ENCODE data around the gene C9orf50. TPM values are rescaled to one million over a fixed set of nuclear protein-coding genes. Genes with fewer than 3 reads are reported as not detected.
"Not testable (repeated sequence)": the region's sequence is repeated elsewhere in the genome, so short reads cannot be mapped to it uniquely, and the experiment has no call there.

C9orf50 gene
- total and polyA plus RNA-seq, 7 donors = 0.03 to 1.2 (median 0.82) TPM; not detected in 4

DNA sequence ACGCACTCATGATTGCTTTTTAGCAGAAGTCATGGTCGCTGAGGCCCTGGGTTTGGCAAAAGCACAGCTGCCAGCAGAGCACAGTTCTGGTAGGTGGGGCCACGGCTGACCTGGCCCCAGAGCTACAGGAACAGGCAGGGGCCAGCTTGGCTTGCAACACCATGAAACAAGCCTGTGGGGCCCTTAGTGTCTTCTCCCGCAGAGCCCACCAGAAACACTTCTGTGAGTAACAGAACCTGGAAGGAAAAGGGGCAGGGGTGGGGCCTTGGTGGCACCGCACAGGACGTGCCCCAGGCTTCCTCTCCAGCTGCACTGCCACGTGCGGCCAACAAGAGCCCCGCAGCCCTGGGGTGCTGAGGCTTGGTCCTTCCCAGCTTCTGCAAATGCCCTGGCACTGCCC is 16.2 kb upstream of the C9orf50 start:
- no peaks in the 10 kb centered on the region for H3K9me3 ChIP-seq

DNA sequence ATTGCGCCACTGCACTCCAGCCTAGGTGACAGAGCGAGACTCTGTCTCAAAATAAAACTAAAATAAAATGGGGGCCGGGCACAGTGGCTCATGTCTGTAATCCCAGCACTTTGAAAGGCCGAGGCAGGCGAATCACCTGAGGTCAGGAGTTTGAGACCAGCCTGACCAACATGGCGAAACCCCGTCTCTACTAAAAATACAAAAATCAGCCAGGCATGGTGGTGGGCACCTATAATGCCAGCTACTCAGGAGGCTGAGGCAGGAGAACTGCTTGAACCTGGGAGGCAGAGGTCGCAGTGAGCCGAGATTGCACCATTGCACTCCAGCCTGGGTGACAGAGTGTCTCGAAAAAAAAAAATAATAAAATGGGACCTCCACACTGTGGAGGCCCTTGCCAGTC is 15.4 kb upstream of the C9orf50 start:
- Histone ChIP-seq H3K4me1 (peaks cover 0 to 29% (median 22%) of the 10 kb centered on the region in 4 donors), H3K36me3 (peaks cover 14 to 75% (median 48%) of the 10 kb centered on the region in 4 donors)
- H3K27ac ChIP-seq; DNase-seq; H3K27me3 ChIP-seq; H3K9me3 ChIP-seq; H3K4me3 ChIP-seq; intact Hi-C loops (cut with DNase I): not testable (repeated sequence)
- WGBS, 2 donors = 90 to 94% methylated on average over 10 of the region's 10 CpGs

More for the DNA sequence above, 16.2 kb upstream of the C9orf50 start:
- TF ChIP-seq POLR2AphosphoS5 (IDR thresholded peaks at IDR 0.05) = no peak
- TF ChIP-seq, protein P1, sequence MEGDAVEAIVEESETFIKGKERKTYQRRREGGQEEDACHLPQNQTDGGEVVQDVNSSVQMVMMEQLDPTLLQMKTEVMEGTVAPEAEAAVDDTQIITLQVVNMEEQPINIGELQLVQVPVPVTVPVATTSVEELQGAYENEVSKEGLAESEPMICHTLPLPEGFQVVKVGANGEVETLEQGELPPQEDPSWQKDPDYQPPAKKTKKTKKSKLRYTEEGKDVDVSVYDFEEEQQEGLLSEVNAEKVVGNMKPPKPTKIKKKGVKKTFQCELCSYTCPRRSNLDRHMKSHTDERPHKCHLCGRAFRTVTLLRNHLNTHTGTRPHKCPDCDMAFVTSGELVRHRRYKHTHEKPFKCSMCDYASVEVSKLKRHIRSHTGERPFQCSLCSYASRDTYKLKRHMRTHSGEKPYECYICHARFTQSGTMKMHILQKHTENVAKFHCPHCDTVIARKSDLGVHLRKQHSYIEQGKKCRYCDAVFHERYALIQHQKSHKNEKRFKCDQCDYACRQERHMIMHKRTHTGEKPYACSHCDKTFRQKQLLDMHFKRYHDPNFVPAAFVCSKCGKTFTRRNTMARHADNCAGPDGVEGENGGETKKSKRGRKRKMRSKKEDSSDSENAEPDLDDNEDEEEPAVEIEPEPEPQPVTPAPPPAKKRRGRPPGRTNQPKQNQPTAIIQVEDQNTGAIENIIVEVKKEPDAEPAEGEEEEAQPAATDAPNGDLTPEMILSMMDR (IDR thresholded peaks at IDR 0.05) = no peak
- no peak for TF ChIP-seq EP300 (IDR thresholded peaks at IDR 0.05)
- no peak for TF ChIP-seq POLR2A (IDR thresholded peaks at IDR 0.05)
- intact Hi-C loops (cut with DNase I) = no loop called here
- Histone ChIP-seq H3K27me3 (no peaks in the 10 kb centered on the region), H3K27ac (no peak overlapping the region), H3K36me3 (peaks cover 14 to 74% (median 48%) of the 10 kb centered on the region in 4 donors), H3K4me1 (peaks cover 0 to 25% (median 22%) of the 10 kb centered on the region in 4 donors), H3K4me3 (no peak overlapping the region)
- no peak for DNase-seq
- WGBS, 2 donors = 58 to 64% methylated on average over 9 of the region's 9 CpGs

DNA sequence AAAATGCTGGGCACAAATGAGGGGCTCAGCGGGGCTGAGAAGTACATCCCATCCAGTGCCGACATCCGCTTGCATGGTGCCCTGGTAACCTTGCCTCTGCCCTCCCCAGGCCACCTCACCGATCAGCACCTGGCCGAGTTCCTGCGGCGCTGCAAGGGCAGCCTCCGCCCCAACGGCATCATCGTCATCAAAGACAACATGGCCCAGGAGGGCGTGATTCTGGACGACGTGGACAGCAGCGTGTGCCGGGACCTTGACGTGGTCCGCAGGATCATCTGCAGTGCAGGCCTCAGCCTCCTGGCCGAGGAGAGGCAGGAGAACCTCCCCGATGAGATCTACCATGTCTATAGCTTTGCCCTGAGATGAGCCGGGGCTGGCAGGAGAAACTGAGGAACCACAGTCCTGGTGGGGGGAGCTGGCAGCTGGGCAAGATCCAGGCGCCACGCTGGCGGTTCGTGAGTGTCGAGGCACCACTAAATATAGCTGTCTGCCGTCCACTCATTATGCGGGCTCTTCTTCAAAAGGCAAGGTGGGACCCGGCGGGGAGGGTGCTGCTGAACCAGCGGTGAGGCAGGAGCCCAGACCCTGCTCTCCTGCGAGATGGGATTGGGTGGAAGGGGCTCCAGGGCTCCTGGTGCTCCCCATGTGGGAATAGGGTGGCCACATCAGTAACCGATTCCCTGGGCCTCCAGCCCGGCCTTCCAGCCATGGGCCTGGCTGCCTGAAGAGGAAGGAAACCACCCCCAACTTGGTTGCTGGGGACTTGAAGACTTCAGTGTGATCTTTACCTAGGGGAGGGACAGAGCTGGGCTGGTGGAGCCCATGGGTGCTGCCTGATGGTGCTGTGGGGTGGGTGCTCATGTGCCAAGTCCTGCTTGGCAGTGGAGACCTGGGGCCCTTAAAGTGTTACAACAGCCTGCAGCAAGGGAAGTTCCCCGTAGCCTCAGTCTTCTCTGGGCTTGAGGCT is 14.5 kb upstream of the C9orf50 start:
- no peak overlapping the region for H3K27ac ChIP-seq
- no peak for DNase-seq
- peaks cover 14 to 75% (median 48%) of the 10 kb centered on the region in 4 donors for H3K36me3 ChIP-seq
- 91 to 93% methylated on average over 34 of the region's 34 CpGs for WGBS, 2 donors
- no peaks in the 10 kb centered on the region for H3K9me3 ChIP-seq
- no peaks in the 10 kb centered on the region for H3K27me3 ChIP-seq
- no peak overlapping the region for H3K4me3 ChIP-seq
- intact Hi-C loops (cut with DNase I) = no loop called here
- H3K4me1 ChIP-seq = peaks cover 0 to 28% (median 22%) of the 10 kb centered on the region in 4 donors
- TF ChIP-seq POLR2AphosphoS5 (IDR thresholded peaks at IDR 0.05) (no peak), POLR2A (IDR thresholded peaks at IDR 0.05) (no peak), EP300 (IDR thresholded peaks at IDR 0.05) (no peak)
- TF ChIP-seq, protein P1 (IDR thresholded peaks at IDR 0.05) = no peak

DNA sequence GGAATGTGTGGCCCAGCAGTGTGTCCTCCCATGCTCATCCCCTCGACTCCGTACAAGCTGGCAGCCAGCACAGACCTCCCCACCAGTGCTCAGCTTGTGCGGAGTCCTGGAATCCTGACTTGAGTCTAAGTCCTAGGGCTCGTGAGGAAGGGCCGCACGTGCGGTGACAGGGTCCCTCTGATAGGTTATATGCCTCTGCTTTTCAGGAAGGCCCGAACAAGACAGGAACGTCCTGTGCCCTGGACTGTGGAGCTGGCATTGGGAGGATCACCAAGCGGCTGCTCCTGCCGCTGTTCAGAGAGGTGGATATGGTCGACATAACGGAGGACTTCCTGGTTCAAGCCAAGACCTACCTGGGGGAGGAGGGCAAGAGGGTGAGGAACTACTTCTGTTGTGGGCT is 12.9 kb upstream of the C9orf50 start:
- no peak for DNase-seq
- WGBS, 2 donors = 83 to 86% methylated on average over 13 of the region's 13 CpGs
- H3K36me3 ChIP-seq = peaks cover 14 to 68% (median 48%) of the 10 kb centered on the region in 4 donors

DNA sequence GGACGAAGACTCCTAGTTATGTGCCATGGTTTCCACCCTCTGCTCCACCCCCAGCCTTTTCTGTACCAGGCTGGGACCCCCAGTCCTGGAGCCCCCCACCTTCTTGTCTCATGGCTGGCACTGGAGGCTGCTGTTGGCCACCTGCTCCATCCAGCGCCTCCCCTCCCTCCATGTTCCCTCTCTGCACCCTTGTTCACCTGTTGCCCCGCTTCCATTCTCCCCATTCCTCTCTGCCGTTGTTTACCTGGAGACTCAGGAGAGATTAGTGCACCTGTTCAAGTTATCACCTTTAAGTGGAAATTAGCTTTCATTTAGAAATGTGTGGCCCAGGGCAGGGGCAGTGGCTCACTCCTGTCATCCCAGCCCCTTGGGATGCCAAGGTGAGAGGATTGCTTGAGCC is 12.3 kb upstream of the C9orf50 start:
- H3K27ac ChIP-seq = no peak overlapping the region
- DNase-seq = no peak
- H3K4me1 ChIP-seq = peaks cover 0 to 33% (median 24%) of the 10 kb centered on the region in 4 donors
- H3K4me3 ChIP-seq = no peak overlapping the region
- no peaks in the 10 kb centered on the region for H3K27me3 ChIP-seq
- H3K36me3 ChIP-seq = peaks cover 14 to 61% (median 44%) of the 10 kb centered on the region in 4 donors
- TF ChIP-seq POLR2AphosphoS5 (IDR thresholded peaks at IDR 0.05) (no peak), EP300 (IDR thresholded peaks at IDR 0.05) (no peak), POLR2A (IDR thresholded peaks at IDR 0.05) (no peak)
- TF ChIP-seq, protein P1 (IDR thresholded peaks at IDR 0.05) = no peak
- intact Hi-C loops (cut with DNase I) = no loop called here
- WGBS, 2 donors = 89 to 91% methylated on average over 4 of the region's 4 CpGs
- H3K9me3 ChIP-seq = no peaks in the 10 kb centered on the region

More for the DNA sequence above, 12.9 kb upstream of the C9orf50 start:
- Histone ChIP-seq H3K4me3 (no peak overlapping the region), H3K9me3 (no peaks in the 10 kb centered on the region), H3K27ac (no peak overlapping the region), H3K27me3 (no peaks in the 10 kb centered on the region), H3K4me1 (peaks cover 0 to 26% (median 18%) of the 10 kb centered on the region in 4 donors)
- no peak for TF ChIP-seq EP300 (IDR thresholded peaks at IDR 0.05)
- no peak for TF ChIP-seq POLR2AphosphoS5 (IDR thresholded peaks at IDR 0.05)
- no peak for TF ChIP-seq POLR2A (IDR thresholded peaks at IDR 0.05)
- TF ChIP-seq, protein P1 (IDR thresholded peaks at IDR 0.05) = no peak
- intact Hi-C loops (cut with DNase I) = no loop called here

Data from sigmoid colon (tissue), 7 donors.